ENCODE measurements around the gene SUN1.
"Not testable (repeated sequence)": the region's sequence is repeated elsewhere in the genome, so short reads cannot be mapped to it uniquely, and the experiment has no call there.

The SUN1 gene

GRCh38 chr7:844514-844913 is 12.2 kb downstream of the SUN1 start:
- H3K4me1 ChIP-seq (ENCODE audit: low read length), result no peaks in the 10 kb centered on the region
- no peaks in the 10 kb centered on the region for H3K27me3 ChIP-seq (replicated peaks; ENCODE audit: insufficient read depth, low read length)
- no peak for DNase-seq
- H3F3A ChIP-seq (ENCODE audit: insufficient read depth, low read length), result no peaks in the 10 kb centered on the region
- no peak overlapping the region for H3K4me2 ChIP-seq (ENCODE audit: low read depth, low read length)
- no peaks in the 10 kb centered on the region for H4K20me1 ChIP-seq (ENCODE audit: insufficient read depth, low read length)
- no peak overlapping the region for H3K27ac ChIP-seq (ENCODE audit: low read length)
- no peak for TF ChIP-seq EZH2phosphoT487 (IDR thresholded peaks at IDR 0.05; ENCODE audit: low read length)
- TF ChIP-seq EZH2 (optimal IDR thresholded peaks at IDR 0.05; ENCODE audit: low read depth, low read length), result no peak
- no peak for TF ChIP-seq CTCF (IDR thresholded peaks at IDR 0.05; ENCODE audit: low read length)
- no peak overlapping the region for H3K4me3 ChIP-seq (ENCODE audit: low read length)
- no peaks in the 10 kb centered on the region for H3K9me3 ChIP-seq (replicated peaks; ENCODE audit: insufficient read depth, low read length)
- H3K9ac ChIP-seq (ENCODE audit: low read length), result no peak overlapping the region
- peaks cover 27% of the 10 kb centered on the region for H3K79me2 ChIP-seq (ENCODE audit: low read length)
- no peak overlapping the region for H2AFZ ChIP-seq (ENCODE audit: low read length)
- H3K36me3 ChIP-seq (replicated peaks; ENCODE audit: insufficient read depth, low read length), result peaks cover 21% of the 10 kb centered on the region
- no peaks in the 10 kb centered on the region for H3K9me2 ChIP-seq (replicated peaks; ENCODE audit: insufficient read depth, low read length)

GRCh38 chr7:845091-845490 is 12.8 kb downstream of the SUN1 start:
- Histone ChIP-seq H3K4me3 (ENCODE audit: low read length) (no peak overlapping the region), H3K4me1 (ENCODE audit: low read length) (no peaks in the 10 kb centered on the region), H3F3A (ENCODE audit: insufficient read depth, low read length) (no peaks in the 10 kb centered on the region), H4K20me1 (ENCODE audit: insufficient read depth, low read length) (no peaks in the 10 kb centered on the region), H3K9me2 (replicated peaks; ENCODE audit: insufficient read depth, low read length) (no peaks in the 10 kb centered on the region), H3K79me2 (ENCODE audit: low read length) (peaks cover 23% of the 10 kb centered on the region), H2AFZ (ENCODE audit: low read length) (no peak overlapping the region), H3K9ac (ENCODE audit: low read length) (no peak overlapping the region), H3K9me3 (replicated peaks; ENCODE audit: insufficient read depth, low read length) (no peaks in the 10 kb centered on the region), H3K27ac (ENCODE audit: low read length) (no peak overlapping the region), H3K4me2 (ENCODE audit: low read depth, low read length) (no peak overlapping the region), H3K27me3 (replicated peaks; ENCODE audit: insufficient read depth, low read length) (no peaks in the 10 kb centered on the region), H3K36me3 (replicated peaks; ENCODE audit: insufficient read depth, low read length) (peaks cover 21% of the 10 kb centered on the region)
- DNase-seq, result no peak
- TF ChIP-seq CTCF (IDR thresholded peaks at IDR 0.05; ENCODE audit: low read length) (no peak), EZH2 (optimal IDR thresholded peaks at IDR 0.05; ENCODE audit: low read depth, low read length) (no peak), EZH2phosphoT487 (IDR thresholded peaks at IDR 0.05; ENCODE audit: low read length) (no peak)

- H4K20me1 ChIP-seq (ENCODE audit: insufficient read depth, low read length), result no peaks in the 10 kb centered on the region
- H2AFZ ChIP-seq (ENCODE audit: low read length), result no peak overlapping the region
- no peak overlapping the region for H3K27ac ChIP-seq (ENCODE audit: low read length)
- TF ChIP-seq EZH2phosphoT487 (IDR thresholded peaks at IDR 0.05; ENCODE audit: low read length), result no peak
- no peak for TF ChIP-seq CTCF (IDR thresholded peaks at IDR 0.05; ENCODE audit: low read length)
- H3K9me2 ChIP-seq (replicated peaks; ENCODE audit: insufficient read depth, low read length), result no peaks in the 10 kb centered on the region
- DNase-seq, result no peak
- H3K79me2 ChIP-seq (ENCODE audit: low read length), result peaks cover 20% of the 10 kb centered on the region
- H3K4me3 ChIP-seq (ENCODE audit: low read length), result no peak overlapping the region
- H3K9me3 ChIP-seq (replicated peaks; ENCODE audit: insufficient read depth, low read length), result no peaks in the 10 kb centered on the region
- no peak overlapping the region for H3K9ac ChIP-seq (ENCODE audit: low read length)
- H3K27me3 ChIP-seq (replicated peaks; ENCODE audit: insufficient read depth, low read length), result no peaks in the 10 kb centered on the region
- no peaks in the 10 kb centered on the region for H3F3A ChIP-seq (ENCODE audit: insufficient read depth, low read length)
- H3K4me1 ChIP-seq (ENCODE audit: low read length), result no peaks in the 10 kb centered on the region
- no peak overlapping the region for H3K4me2 ChIP-seq (ENCODE audit: low read depth, low read length)
- H3K36me3 ChIP-seq (replicated peaks; ENCODE audit: insufficient read depth, low read length), result peaks cover 21% of the 10 kb centered on the region
These were observed 13.5 kb downstream of the SUN1 start for GRCh38 chr7:845731-846130.

GRCh38 chr7:846958-847650 is 14.8 kb downstream of the SUN1 start:
- H3K27me3 ChIP-seq (replicated peaks; ENCODE audit: insufficient read depth, low read length); DNase-seq; H4K20me1 ChIP-seq (ENCODE audit: insufficient read depth, low read length); H3K9ac ChIP-seq (ENCODE audit: low read length); H3K4me3 ChIP-seq (ENCODE audit: low read length); H2AFZ ChIP-seq (ENCODE audit: low read length); H3K4me2 ChIP-seq (ENCODE audit: low read depth, low read length); H3K9me2 ChIP-seq (replicated peaks; ENCODE audit: insufficient read depth, low read length); H3K9me3 ChIP-seq (replicated peaks; ENCODE audit: insufficient read depth, low read length); H3K4me1 ChIP-seq (ENCODE audit: low read length); H3K27ac ChIP-seq (ENCODE audit: low read length); H3F3A ChIP-seq (ENCODE audit: insufficient read depth, low read length): not testable (repeated sequence)
- Histone ChIP-seq H3K36me3 (replicated peaks; ENCODE audit: insufficient read depth, low read length) (peaks cover 16% of the 10 kb centered on the region), H3K79me2 (ENCODE audit: low read length) (peaks cover 20% of the 10 kb centered on the region)

- not testable (repeated sequence) for H3K9me3 ChIP-seq (replicated peaks; ENCODE audit: insufficient read depth, low read length); H3K27me3 ChIP-seq (replicated peaks; ENCODE audit: insufficient read depth, low read length); H3K9me2 ChIP-seq (replicated peaks; ENCODE audit: insufficient read depth, low read length); DNase-seq; H3K27ac ChIP-seq (ENCODE audit: low read length); H2AFZ ChIP-seq (ENCODE audit: low read length); H3K4me1 ChIP-seq (ENCODE audit: low read length); H4K20me1 ChIP-seq (ENCODE audit: insufficient read depth, low read length); H3K4me3 ChIP-seq (ENCODE audit: low read length); H3K4me2 ChIP-seq (ENCODE audit: low read depth, low read length); H3K9ac ChIP-seq (ENCODE audit: low read length); H3F3A ChIP-seq (ENCODE audit: insufficient read depth, low read length)
- peaks cover 20% of the 10 kb centered on the region for H3K79me2 ChIP-seq (ENCODE audit: low read length)
- H3K36me3 ChIP-seq (replicated peaks; ENCODE audit: insufficient read depth, low read length), result peaks cover 11% of the 10 kb centered on the region
These were observed 15.5 kb downstream of the SUN1 start for GRCh38 chr7:847728-848127.
